IPS-18a (cell line): ENCODE data around the gene TRMT5.

Source experiments
- H3K27ac ChIP-seq: one replicate; pipeline ENCODE4 v1.5.1; 2013; ENCODE audit warnings: low read length
- H3K27me3 ChIP-seq: one replicate; pipeline ENCODE4 v1.6.1; 2013; ENCODE audit warnings: mild to moderate bottlenecking, low read length; ENCODE audit not compliant: control insufficient read depth, insufficient read depth
- H3K36me3 ChIP-seq: one replicate; pipeline ENCODE4 v1.6.1; 2013; ENCODE audit warnings: low read depth, low read length; ENCODE audit not compliant: control insufficient read depth
- H3K4me1 ChIP-seq: one replicate; pipeline ENCODE4 v1.6.1; 2013; ENCODE audit warnings: low read depth, low read length; ENCODE audit not compliant: control insufficient read depth
- H3K4me3 ChIP-seq: one replicate; pipeline ENCODE4 v1.5.1; 2013; ENCODE audit warnings: low read length
- H3K9ac ChIP-seq: one replicate; pipeline ENCODE4 v1.6.1; 2013; ENCODE audit warnings: mild to moderate bottlenecking, low read length, moderate library complexity
- H3K9me3 ChIP-seq: one replicate; pipeline ENCODE4 v1.6.1; 2013; ENCODE audit warnings: low read depth, low read length; ENCODE audit not compliant: control insufficient read depth

Gene TRMT5

GRCh38 chr14:60926002-60926401, 54.9 kb downstream of the TRMT5 start:
- Histone ChIP-seq H3K4me3 (no peak overlapping the region), H3K36me3 (no peaks in the 10 kb centered on the region), H3K27me3 (no peaks in the 10 kb centered on the region), H3K27ac (no peak overlapping the region), H3K9me3 (no peaks in the 10 kb centered on the region), H3K9ac (no peak overlapping the region), H3K4me1 (no peaks in the 10 kb centered on the region)

- Histone ChIP-seq H3K4me3 (no peak overlapping the region), H3K36me3 (no peaks in the 10 kb centered on the region), H3K9me3 (no peaks in the 10 kb centered on the region), H3K9ac (no peak overlapping the region), H3K4me1 (no peaks in the 10 kb centered on the region), H3K27me3 (no peaks in the 10 kb centered on the region), H3K27ac (no peak overlapping the region)
Measured at GRCh38 chr14:60925286-60925685, 55.6 kb downstream of the TRMT5 start.

GRCh38 chr14:60922050-60922449, 58.8 kb downstream of the TRMT5 start:
- Histone ChIP-seq H3K36me3 (no peaks in the 10 kb centered on the region), H3K27me3 (no peaks in the 10 kb centered on the region), H3K27ac (no peak overlapping the region), H3K4me3 (no peak overlapping the region), H3K9me3 (no peaks in the 10 kb centered on the region), H3K4me1 (no peaks in the 10 kb centered on the region), H3K9ac (no peak overlapping the region)
